HG03575 (cell line): ENCODE results near the gene ALDH1L2.
"Not testable (repeated sequence)": the region's sequence is repeated elsewhere in the genome, so short reads cannot be mapped to it uniquely, and the experiment has no call there.

Experiments used
- ATAC-seq: cut with Tn5 transposase; IDR thresholded peaks from one replicate; pipeline ENCODE4 v1.9.1; 2021; ENCODE audit not compliant: unreplicated experiment, insufficient number of reproducible peaks, low FRiP score; ENCODE audit errors: extremely low read depth

ALDH1L2 gene

DNA sequence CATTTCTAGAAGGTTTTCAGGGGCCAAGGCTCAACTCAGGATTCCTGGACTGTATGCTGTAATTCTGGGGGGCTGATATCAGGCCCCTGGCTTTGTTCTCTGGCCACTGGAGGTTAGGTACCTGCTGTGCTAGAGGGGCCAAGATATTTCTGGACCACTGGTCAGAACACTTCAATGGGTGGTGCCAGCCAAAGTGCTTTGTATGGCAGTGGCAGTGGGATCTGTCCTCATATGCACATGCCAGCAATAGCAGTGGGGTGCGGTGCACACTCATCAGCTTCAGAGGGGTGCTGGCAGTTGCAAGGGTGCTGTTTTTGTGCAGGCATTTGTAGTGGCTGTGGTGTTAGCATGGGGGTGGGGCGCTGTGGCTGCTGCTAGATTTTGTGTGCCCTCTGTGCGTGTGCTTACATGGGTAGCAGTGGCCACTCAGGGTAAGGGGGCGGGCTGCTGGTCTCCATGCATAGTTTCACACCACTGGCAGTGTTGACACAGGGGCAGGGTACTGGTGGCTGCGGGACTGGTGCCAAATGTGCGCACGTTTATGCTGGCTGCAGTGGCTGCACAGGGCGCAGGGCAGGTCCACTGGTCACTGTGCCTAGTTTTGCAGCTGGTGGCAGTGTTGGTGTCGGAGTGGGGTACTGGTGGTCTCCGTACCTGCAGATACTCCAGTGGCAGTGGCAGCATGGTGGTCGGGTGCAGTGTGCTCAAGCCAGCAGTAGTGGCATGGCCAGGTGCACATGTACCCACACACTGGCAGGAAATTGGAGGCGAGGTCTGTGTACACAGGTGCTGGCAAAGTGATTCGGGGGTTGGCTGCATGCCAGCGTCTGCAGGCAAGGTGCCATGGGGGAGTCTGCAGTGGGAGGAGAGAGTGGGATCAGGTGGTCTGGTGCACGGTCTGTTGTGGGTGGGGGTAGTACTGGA, 85.6 kb downstream of the ALDH1L2 start:
- no peak for ATAC-seq

DNA sequence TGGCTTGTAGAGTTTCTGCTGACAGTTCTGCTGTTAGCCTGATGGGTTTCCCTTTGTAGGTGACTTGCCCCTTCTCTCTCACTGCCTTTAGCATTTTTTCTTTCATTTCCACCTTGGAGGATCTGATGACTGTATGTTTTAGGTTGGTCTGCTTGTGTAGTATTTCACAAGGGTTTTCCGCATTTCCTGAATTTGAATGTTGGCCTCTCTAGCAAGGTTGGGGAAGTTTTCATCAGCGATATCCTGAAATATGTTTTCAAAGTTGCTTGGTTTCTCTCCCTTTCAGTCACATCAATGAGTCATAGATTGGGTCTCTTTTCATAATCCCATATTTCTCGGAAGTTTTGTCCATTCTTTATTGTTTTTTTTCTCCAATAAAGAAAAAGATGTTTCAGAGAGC, 86.7 kb downstream of the ALDH1L2 start:
- no peak for ATAC-seq

DNA sequence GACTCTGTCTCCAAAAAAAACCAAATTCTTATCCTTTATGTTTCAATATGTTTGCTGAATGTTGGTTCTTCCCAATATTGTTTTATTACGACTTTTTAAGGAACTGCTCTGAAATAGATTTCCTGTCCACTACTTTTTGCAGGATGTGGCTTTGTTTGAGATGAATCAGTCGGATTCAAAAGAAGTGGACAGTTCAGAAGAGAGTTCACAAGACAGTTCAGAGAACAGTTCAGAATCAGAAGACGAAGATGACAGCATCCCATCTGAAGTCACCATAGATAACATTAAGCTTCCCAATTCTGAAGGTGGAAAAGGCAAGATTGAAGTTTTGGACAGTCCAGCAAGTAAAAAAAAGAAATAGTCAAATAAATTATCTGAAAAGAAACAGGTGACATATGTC, 89.9 kb downstream of the ALDH1L2 start:
- ATAC-seq, result no peak

DNA sequence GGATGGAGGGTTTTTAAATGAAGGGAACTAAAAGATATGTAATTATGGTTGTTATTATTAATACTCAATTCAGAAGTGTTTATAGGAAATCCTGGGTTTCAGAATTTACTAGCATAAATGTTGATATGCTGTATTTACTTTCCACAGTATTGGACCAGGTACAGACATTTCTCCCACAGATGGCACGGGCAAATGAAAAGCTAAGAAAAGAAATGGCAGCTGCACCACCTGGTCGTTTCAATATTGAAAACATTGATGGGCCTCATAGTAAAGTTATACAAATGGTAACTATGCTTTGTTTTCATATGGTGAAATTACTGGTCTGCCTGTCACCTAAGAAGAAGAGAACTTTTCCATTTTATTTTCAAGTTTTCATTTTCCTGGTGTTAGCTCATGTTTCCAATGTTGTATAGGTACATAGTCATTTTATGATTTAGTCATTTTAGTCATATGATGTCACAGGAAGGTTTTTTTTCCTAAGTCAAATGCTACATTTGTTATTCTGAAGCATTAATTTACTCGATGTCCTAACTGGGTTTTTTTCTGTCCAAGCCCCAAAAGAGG, 92.6 kb downstream of the ALDH1L2 start:
- no peak for ATAC-seq

DNA sequence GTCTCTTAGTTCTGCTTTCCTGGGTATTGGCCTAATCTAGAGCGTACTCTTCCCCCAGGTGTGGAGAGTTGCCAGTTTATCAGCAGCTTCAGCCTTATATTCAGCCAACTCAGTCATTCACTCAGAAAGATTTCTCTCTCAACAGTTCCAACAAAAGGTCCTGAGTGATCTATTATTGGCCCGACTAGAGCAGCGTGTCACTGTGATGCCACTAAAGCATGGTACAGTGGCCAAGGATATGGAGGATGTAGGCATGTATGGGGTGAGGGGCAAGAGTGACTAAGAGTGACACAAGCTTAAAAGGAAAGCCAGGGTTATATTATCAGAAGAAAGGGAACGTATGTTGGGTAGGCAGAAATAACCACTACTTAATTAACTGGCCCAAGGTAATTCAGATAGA, 93.3 kb downstream of the ALDH1L2 start:
- no peak for ATAC-seq

DNA sequence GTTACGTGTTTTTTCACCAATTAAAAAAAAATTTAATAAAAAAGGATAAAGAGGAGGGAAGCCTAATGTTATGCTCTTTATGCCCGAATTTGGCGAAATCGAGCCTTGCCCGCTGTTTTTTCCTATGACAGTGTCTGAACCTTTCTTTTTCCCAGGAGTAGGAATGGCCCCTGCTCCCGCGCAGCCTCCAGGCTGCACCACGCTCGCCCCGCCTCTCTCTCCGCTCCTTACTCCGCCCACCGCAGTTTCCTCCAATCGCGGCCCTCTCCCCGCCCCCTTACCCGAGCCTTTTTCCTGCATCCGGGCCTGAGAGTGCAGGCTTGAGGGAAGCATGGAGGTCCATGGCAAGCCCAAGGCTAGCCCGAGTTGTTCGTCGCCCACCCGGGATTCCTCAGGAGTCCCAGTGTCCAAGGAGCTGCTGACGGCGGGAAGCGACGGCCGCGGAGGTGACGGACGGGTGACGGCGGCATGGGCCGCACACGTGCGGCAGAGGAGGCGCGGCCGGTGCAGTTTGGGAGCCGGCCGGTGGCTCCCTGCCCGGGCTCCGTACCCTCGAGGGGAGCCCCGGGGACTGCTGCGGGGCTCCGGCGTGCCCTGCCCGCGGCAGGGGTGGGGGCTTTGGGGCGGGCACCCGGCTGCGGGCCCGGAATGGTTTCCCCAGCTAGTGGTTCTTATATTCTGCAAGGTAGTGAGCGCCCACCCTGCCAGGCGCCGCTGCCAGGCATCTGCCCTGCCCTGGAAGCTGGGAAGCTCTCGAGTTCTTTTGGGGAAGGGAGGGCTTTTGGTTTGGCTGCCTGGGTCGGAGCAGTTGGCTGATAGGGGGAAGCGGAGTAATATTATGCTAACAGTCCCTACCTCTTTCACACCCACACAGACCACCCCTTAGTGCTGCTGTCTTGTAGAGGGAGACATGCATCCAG, 98.0 kb downstream of the ALDH1L2 start, which contains the start of gene NOPCHAP1:
Gene NOPCHAP1, plus strand, starts transcription at position 295 of the 920 bp plus-strand sequence. Its CDS starts 37 bp downstream, at position 332.
- no peak for ATAC-seq

DNA sequence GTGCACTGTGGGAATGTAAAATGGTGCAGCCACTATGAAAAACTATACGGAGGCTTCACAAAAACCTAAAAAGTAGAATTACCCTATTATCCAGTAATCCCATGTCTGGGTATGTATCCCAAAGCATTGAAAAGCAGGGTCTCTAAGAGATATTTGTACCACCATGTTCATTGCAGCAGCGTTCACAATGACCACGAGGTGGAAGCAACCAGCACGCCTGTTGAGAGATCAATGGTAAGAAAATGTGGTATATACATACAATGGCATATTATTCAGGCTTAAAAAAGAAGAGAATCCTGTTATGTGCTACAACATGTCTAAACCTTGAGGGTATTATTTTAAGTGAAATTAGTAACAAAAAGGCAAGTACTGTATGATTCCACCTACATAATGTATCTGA, 99.1 kb downstream of the ALDH1L2 start:
- no peak for ATAC-seq

DNA sequence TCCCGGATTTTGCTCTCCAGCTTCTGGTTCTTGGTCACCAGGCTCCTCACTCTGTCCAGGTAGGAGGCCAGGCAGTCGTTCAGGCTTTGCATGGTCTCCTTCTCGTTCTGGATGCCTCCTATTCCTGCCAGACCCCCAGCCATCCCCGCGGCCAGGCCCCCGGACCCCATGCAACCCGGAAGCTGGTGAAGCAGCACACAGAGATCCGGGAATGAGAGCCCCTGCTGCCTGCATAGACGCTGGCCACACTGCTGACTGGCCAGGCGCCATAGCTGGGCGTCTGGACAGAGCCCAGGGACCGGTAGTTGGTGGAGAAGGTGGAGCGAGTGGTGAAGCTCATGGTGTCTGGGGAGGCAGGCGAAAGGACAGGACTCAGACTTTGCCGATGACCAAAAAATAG, 106.6 kb downstream of the ALDH1L2 start:
- ATAC-seq, result not testable (repeated sequence)

DNA sequence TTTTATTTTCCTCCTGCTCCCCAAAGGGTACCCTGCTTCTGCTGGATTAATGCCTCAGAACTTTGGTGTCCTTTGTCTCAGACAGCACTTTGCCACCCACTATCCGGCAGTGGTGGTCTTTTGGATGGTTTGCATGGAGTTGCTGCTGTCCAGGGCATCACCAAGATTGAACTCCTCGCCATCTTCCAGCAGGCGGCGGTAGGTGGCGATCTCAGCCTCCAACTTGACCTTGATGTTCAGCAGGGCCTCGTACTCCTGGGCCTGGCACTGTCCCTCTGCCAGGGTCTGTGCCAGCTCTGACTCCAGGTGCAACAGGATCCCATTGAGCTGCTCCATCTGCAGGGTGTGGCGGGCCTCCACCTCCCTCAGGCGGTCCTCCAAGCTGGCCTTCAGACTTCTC, 107.6 kb downstream of the ALDH1L2 start:
- ATAC-seq, result no peak

DNA sequence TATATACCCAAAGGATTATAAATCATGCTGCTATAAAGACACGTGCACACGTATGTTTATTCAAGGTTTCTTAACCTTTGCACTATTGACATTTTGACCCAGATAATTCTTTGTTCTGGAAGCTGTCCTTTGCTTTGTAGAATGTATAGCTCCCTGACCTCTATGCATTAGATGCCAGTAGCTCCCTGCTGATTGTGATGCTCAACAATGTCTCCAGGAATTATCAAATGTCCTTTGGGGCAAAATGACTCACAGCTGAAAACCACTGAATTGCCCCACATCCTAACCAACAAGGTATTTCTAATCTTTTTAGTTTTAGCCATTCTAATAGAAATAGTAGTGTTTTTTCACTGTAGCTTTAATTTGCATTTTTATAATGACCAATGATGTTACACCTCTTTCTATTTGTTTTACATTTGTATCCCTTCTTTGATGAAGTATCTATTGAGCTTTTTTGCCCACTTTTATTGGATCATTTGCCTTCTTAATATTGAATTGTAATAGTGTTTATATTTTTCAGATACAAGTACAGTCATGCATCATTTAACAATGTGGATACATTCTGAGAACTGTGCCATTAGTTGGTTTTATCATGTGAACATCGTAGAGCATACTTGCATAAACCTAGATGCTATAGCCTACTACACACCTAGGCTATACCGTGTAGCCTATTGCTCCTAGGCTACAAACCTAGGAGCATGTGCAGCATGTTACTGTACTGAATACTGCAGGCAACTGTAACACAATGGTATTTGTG, 108.5 kb downstream of the ALDH1L2 start:
- ATAC-seq, result no peak

DNA sequence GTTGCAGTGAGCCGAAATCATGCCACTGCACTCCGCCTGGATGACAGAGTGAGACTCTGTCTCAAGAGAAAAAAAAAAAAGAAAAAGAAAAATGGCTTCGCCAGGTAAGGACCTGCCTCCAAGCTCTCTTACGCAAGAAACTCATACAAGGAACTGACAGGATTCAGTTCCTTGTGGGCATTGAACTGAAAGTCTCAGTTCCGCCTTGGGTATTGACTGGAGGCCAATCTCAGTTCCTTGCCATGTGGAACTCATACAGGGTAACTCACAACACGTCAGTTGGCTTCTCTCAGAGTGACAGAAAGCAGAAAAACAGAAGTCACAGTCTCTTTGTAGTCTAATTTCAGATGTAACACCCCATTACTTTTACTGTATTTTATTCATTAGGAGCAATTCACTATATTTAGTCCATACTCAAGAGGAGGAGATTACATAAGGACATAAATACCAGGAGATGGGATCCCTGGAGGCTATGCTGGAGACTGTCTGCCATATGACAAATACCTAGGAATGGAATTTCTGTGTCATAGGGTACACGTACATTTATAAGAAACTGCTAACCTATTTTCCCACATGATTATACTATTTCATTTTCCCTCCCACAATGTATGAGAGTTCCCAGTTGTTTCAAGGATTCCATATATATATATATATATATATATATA, 109.5 kb downstream of the ALDH1L2 start:
- ATAC-seq, result peak; percentile 92

DNA sequence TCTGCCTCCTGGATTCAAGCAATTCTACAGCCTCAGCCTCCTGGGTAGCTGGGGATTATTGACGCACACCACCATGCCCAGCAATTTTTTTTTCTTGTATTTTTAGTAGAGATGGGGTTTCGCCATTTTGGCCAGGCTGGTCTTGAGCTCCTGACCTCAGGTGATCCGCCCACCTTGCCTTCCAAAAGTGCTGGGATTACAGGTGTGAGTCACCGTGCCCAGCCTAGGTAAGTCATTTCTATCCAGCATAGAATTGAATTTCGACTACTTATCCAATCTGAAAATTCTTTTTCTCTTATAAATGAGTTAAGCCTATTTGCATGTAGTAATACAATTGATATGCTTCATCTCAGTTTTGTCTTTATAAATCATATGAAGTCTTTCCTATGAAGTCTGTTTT, 111.0 kb downstream of the ALDH1L2 start:
- ATAC-seq, result no peak

DNA sequence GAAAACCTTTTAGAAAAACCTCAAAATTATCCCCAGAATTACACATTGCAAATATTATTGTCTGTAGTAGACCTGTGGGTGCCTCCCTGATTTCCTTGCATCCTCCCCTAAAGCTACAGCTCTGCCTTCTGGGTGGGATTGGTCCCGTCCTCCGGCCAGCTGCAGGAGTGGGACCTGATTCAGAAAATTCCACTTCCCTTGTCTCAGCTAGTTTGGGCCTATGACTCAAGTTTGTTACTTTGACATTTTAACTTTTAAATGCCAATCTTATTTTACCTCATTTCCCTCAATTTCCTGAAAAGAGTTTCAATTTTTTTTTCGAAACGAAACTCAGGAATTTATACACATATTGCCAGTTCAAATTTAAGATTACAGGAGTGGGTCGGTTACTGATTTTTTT, 113.0 kb downstream of the ALDH1L2 start:
- no peak for ATAC-seq
